CD4-positive, alpha-beta memory T cell (primary cell): ENCODE results near the gene ZBTB17. TPM values are rescaled to one million over a fixed set of nuclear protein-coding genes. Genes with fewer than 3 reads are reported as not detected.
A peak's percentile ranks its signal among the peaks of the same experiment; 100 is the strongest.

Source experiments
- CTCF ChIA-PET: fragments of 350-600 bp; sonication (Branson Sonifier 250); formaldehyde crosslinking; loops from one replicate; lab custom pipeline; 2021; ENCODE audit warnings: inconsistent platforms; ENCODE audit not compliant: partially characterized antibody; lab: Charles Lee
- POLR2A ChIA-PET: fragments of 350-600 bp; sonication (Branson Sonifier 250); formaldehyde crosslinking; loops from one replicate; lab custom pipeline; 2021; ENCODE audit not compliant: partially characterized antibody; lab: Charles Lee
- DNase-seq, 5 donors: peaks; one replicate each; pipeline versions ENCODE4 v3.0.0 to v3.0.0-alpha.2; 2020 to 2022; ENCODE audit warnings: mixed read lengths in 1 of 5
- H3K27ac ChIP-seq: one replicate; pipeline ENCODE4 v1.7.0; 2013; ENCODE audit warnings: low read depth, low read length
- H3K27me3 ChIP-seq: 2 replicates; pipeline ENCODE4 v1.7.0; 2013; ENCODE audit warnings: mild to moderate bottlenecking, low read length, moderate library complexity; ENCODE audit not compliant: insufficient read depth
- H3K36me3 ChIP-seq: 2 replicates; pipeline ENCODE4 v1.7.0; 2013; ENCODE audit warnings: mild to moderate bottlenecking, low read length, moderate library complexity; ENCODE audit not compliant: insufficient read depth
- H3K4me1 ChIP-seq: 2 replicates; pipeline ENCODE4 v1.7.0; 2013; ENCODE audit warnings: mild to moderate bottlenecking, low read length, moderate library complexity; ENCODE audit not compliant: insufficient read depth
- H3K4me3 ChIP-seq, 2 donors: one replicate each; pipeline ENCODE4 v1.7.0; 2013; ENCODE audit warnings: low read length in 2 of 2, mild to moderate bottlenecking in 1 of 2
- H3K9me3 ChIP-seq, 2 donors: one replicate each; pipeline ENCODE4 v1.7.0; 2013; ENCODE audit warnings: low read length in 2 of 2, control low read depth in 1 of 2; ENCODE audit not compliant: control insufficient read depth in 1 of 2
- H3K27ac Mint-ChIP-seq, 7 donors: one replicate each; pipeline ENCODE4 v1.8.0; 2020 to 2021; ENCODE audit warnings: mixed read lengths in 7 of 7, mild to moderate bottlenecking in 6 of 7, inconsistent platforms in 3 of 7, moderate library complexity in 3 of 7
- H3K27me3 Mint-ChIP-seq, 2 donors: one replicate each; pipeline ENCODE4 v1.8.0; 2020 to 2021; ENCODE audit warnings: mixed read lengths in 2 of 2
- H3K36me3 Mint-ChIP-seq, 2 donors: one replicate each; pipeline ENCODE4 v1.8.0; 2020 to 2021; ENCODE audit warnings: mixed read lengths in 2 of 2, inconsistent platforms in 1 of 2, mild to moderate bottlenecking in 1 of 2
- H3K4me1 Mint-ChIP-seq, 4 donors: one replicate each; pipeline ENCODE4 v1.8.0; 2020 to 2021; ENCODE audit warnings: mixed read lengths in 4 of 4, mild to moderate bottlenecking in 1 of 4
- H3K4me3 Mint-ChIP-seq, 8 donors: one replicate each; pipeline ENCODE4 v1.8.0; 2020 to 2021; ENCODE audit warnings: mixed read lengths in 8 of 8, mild to moderate bottlenecking in 7 of 8, moderate library complexity in 6 of 8, inconsistent platforms in 3 of 8
- H3K9me3 Mint-ChIP-seq, 8 donors: one replicate each; pipeline ENCODE4 v1.8.0; 2020 to 2021; ENCODE audit warnings: mixed read lengths in 8 of 8, mild to moderate bottlenecking in 5 of 8, inconsistent platforms in 3 of 8, moderate library complexity in 1 of 8
- intact Hi-C: fragments of 100-400 bp; cut with micrococcal nuclease; formaldehyde crosslinking; loops from one replicate; pipeline ENCODE4 v1.15.1; 2023
- polyA plus RNA-seq, 2 donors: library from polyadenylated mRNA; unstranded; fragments of 300-500 nt; fragmentation: Illumina TruSeq; gene quantifications; one replicate each; pipeline ENCODE4 v1.2.3, GENCODE V29; 2021
- total RNA-seq, 2 experiments: library from RNA; stranded (reverse); gene quantifications; one replicate each; pipeline ENCODE4 v1.2.3, GENCODE V29; 2021

The ZBTB17 gene
- total and polyA plus RNA-seq, 4 experiments from 2014 or later = 5.2 to 61.0 (median 38.4) TPM

GRCh38 chr1:16015491-16015890 lies 39.6 kb upstream of the ZBTB17 start:
- H3K27ac Mint-ChIP-seq = no peak overlapping the region
- CTCF ChIA-PET = no interaction called here
- H3K4me1 Mint-ChIP-seq = peaks cover 0 to 4% (median 4%) of the 10 kb centered on the region in 4 donors
- no peaks in the 10 kb centered on the region for H3K9me3 Mint-ChIP-seq
- peaks cover 2 to 19% of the 10 kb centered on the region in 2 donors for H3K27me3 Mint-ChIP-seq
- intact Hi-C loops = no loop called here
- no peak overlapping the region for H3K4me3 ChIP-seq
- no peak overlapping the region for H3K27ac ChIP-seq
- POLR2A ChIA-PET = no interaction called here
- no peak overlapping the region for H3K4me3 Mint-ChIP-seq
- peaks cover 13% of the 10 kb centered on the region for H3K4me1 ChIP-seq
- DNase-seq = no peak
- no peaks in the 10 kb centered on the region for H3K9me3 ChIP-seq
- no peaks in the 10 kb centered on the region for H3K36me3 ChIP-seq
- no peaks in the 10 kb centered on the region for H3K36me3 Mint-ChIP-seq
- H3K27me3 ChIP-seq = no peaks in the 10 kb centered on the region

DNA sequence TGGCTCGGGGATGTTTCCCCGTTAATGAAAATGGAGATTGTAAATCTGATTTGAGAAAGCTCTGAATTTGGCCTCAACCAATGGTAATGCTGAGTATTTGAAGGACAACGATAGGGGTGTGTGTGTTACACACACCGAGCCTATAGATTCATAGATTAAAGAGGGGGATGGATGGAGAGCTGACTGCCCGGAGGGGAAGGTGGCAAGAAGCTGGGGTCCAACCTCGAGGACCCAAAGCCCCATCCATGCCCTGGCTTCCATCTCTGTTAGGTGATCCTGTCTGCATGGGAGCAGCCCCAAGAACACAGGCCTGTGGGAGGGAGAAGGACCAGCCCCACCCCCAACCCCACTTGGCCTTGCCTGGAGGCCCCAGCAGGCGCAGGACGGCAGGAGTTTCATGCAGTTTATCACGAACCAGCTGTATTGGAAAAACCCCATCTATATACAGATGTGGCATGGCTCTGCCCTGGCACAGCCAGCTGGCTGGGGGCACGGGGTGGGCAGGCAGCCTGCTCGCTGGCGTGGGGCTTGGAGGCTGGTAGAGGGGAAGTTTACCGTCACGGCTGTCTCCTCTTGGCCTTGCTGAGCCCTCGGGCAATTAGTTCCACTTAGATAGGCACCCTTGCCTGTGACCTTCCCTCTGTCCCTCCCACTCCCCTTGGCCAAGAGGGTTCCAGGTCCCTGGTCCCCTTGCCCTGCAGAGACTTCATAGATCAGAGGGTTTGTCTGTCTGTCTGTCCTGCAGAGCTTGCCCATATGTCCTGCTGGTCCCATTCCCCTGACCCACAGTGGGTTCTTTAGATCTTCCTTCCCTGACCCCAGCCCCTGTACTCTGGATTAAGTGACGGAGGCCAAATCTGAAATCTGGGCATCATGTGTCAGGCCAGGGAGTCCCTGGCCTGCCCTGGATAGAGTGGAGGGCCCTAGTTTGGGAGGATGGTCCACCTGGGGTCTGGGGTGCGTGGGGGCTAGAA lies 38.9 kb upstream of the ZBTB17 start:
- Mint-ChIP-seq H3K4me3 (no peak overlapping the region), H3K36me3 (no peaks in the 10 kb centered on the region), H3K9me3 (no peaks in the 10 kb centered on the region), H3K27ac (no peak overlapping the region), H3K27me3 (peaks cover 2 to 19% of the 10 kb centered on the region in 2 donors), H3K4me1 (peaks cover 0 to 4% (median 4%) of the 10 kb centered on the region in 4 donors)
- ChIA-PET CTCF (no interaction called here), POLR2A (no interaction called here)
- Histone ChIP-seq H3K4me1 (peaks cover 13% of the 10 kb centered on the region), H3K27me3 (no peaks in the 10 kb centered on the region), H3K27ac (no peak overlapping the region), H3K9me3 (no peaks in the 10 kb centered on the region), H3K36me3 (no peaks in the 10 kb centered on the region), H3K4me3 (no peak overlapping the region)
- no peak for DNase-seq
- intact Hi-C loops = no loop called here

- Mint-ChIP-seq H3K9me3 (no peaks in the 10 kb centered on the region), H3K4me1 (peaks cover 0 to 4% (median 4%) of the 10 kb centered on the region in 4 donors), H3K36me3 (no peaks in the 10 kb centered on the region), H3K27ac (no peak overlapping the region), H3K4me3 (no peak overlapping the region), H3K27me3 (peaks cover 2 to 20% of the 10 kb centered on the region in 2 donors)
- DNase-seq = no peak
- H3K27ac ChIP-seq = no peak overlapping the region
- no peak overlapping the region for H3K4me3 ChIP-seq
- no peaks in the 10 kb centered on the region for H3K27me3 ChIP-seq
- CTCF ChIA-PET = no interaction called here
- POLR2A ChIA-PET = no interaction called here
- H3K9me3 ChIP-seq = no peaks in the 10 kb centered on the region
- peaks cover 13% of the 10 kb centered on the region for H3K4me1 ChIP-seq
- H3K36me3 ChIP-seq = no peaks in the 10 kb centered on the region
- intact Hi-C loops = no loop called here
Observed at GRCh38 chr1:16013908-16014258, 38.0 kb upstream of the ZBTB17 start.

DNA sequence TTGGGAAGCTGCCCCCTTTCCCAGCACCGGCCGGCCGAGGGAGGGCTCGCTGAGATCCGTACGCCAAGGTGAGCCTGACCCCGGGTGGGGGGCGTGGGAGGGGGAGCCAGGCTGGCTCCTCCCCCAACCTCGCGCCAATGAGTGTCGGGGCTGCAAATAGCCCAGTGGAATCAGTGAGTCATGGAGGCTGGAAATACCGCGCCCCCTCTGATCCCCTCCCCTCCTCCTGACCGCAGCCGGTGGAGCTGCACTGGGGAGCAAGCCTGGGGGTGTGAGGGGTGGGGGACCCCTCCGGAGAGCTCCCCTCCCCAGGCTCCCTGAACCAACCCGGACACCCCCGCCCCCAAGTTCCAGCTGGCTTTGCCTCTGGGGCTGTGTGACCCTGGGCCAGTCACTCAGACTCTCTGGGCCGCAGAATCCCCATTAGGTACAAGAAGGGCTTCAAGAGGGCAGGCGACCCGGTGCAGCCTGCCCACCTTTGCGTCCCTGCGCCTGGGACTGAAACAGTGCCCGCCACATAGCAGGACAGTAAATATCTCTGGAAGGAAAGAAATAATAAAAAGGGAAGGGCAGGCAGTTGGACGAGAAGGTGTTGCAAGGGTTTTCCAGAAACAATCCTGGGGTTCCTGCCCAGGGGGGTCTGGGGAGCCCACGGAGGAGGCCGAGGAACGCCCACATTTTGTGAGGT lies 37.5 kb upstream of the ZBTB17 start:
- H3K4me3 Mint-ChIP-seq = peak overlapping the region in 1 of 8 donors; percentile 43
- CTCF ChIA-PET = no interaction called here
- Histone ChIP-seq H3K9me3 (no peaks in the 10 kb centered on the region), H3K27ac (no peak overlapping the region), H3K4me3 (no peak overlapping the region), H3K4me1 (peaks cover 13% of the 10 kb centered on the region), H3K36me3 (no peaks in the 10 kb centered on the region), H3K27me3 (no peaks in the 10 kb centered on the region)
- no peaks in the 10 kb centered on the region for H3K9me3 Mint-ChIP-seq
- POLR2A ChIA-PET = no interaction called here
- no peaks in the 10 kb centered on the region for H3K36me3 Mint-ChIP-seq
- intact Hi-C loops = no loop called here
- peak in 1 of 5 donors; percentile 67 for DNase-seq
- H3K4me1 Mint-ChIP-seq = peaks cover 0 to 4% (median 4%) of the 10 kb centered on the region in 4 donors
- H3K27me3 Mint-ChIP-seq = peaks cover 2 to 20% of the 10 kb centered on the region in 2 donors
- no peak overlapping the region for H3K27ac Mint-ChIP-seq

DNA sequence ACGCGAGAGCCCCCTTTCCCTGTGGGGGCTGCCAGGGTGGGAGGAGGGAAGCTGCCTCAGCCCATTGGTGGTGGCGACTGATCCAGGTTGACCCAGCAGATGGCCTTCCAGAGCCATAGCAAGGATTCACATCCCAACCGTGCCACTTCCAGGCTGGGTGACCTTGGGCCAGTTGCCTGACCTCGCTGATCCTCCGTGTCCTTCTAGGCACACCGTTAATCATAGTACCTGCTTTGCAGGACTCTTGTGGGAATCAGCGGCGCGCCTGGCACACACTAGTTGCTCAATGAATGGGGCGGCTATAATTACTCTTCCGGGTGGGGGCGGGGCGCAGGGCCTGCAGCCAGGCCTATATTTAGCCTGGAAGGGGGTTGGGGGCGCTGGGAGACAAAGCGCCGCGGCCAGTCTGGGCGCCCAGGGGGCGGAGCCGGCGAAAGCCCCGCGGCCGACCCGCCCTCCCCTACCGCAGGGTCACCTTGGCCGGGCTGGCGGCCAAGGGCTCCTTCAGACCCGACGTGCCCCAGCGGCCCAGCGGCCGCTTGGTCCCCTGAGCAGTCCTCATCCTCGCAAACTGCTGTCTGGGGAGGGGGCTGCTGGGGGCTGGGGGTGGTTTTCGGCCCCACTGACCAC lies 36.8 kb upstream of the ZBTB17 start:
- H3K27ac ChIP-seq = no peak overlapping the region
- H3K9me3 Mint-ChIP-seq = no peaks in the 10 kb centered on the region
- peaks cover 13% of the 10 kb centered on the region for H3K4me1 ChIP-seq
- no peaks in the 10 kb centered on the region for H3K9me3 ChIP-seq
- CTCF ChIA-PET = interaction anchor here (1.2 to 1.6 kb wide), 2 partner anchors 67 to 177 kb away, joined by 3 to 4 read pairs; no protein-coding TSS in a partner anchor
- H3K27me3 Mint-ChIP-seq = peaks cover 2 to 20% of the 10 kb centered on the region in 2 donors
- no peaks in the 10 kb centered on the region for H3K36me3 ChIP-seq
- intact Hi-C loops = no loop called here
- POLR2A ChIA-PET = no interaction called here
- H3K4me3 ChIP-seq = no peak overlapping the region
- H3K27ac Mint-ChIP-seq = no peak overlapping the region
- H3K27me3 ChIP-seq = no peaks in the 10 kb centered on the region
- no peak for DNase-seq
- H3K36me3 Mint-ChIP-seq = no peaks in the 10 kb centered on the region
- peak overlapping the region in 5 of 8 donors; percentile 6 to 46 (median 15) for H3K4me3 Mint-ChIP-seq
- peaks cover 0 to 4% (median 4%) of the 10 kb centered on the region in 4 donors for H3K4me1 Mint-ChIP-seq

DNA sequence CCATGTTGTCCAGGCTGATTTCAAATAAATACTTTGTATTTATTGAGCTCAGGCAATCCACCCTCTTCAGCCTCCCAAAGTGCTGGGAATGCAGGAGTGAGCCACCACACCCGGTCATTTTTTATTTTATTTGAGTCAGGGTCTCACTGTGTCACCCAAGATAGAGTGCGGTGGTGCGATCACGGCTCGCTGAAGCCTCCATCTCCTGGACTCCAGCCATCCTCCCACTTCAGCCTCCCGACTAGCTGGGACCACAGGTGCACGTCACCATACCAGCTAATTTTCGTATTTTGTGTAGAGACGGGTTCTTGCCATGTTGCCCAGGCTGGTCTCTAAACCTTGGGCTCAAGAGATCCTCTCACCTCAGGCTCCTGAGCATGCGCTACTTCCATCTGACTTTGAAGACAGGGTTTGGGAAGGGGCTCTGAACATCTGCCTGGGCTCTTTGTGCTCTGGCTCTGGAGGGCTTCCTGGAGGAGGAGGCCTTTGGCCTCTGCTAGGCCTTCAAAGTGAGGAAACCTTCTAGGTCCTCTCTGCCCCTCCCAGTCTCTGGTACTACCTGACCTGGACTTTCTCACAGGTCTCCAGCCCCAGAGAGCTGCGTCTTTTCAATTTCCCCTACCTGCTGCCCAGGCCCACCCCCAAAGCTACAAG lies 36.2 kb upstream of the ZBTB17 start:
- CTCF ChIA-PET = interaction anchor here (1.2 to 1.6 kb wide), 2 partner anchors 68 to 178 kb away, joined by 3 to 4 read pairs; no protein-coding TSS in a partner anchor
- Histone ChIP-seq H3K9me3 (no peaks in the 10 kb centered on the region), H3K27ac (no peak overlapping the region), H3K36me3 (no peaks in the 10 kb centered on the region), H3K27me3 (no peaks in the 10 kb centered on the region), H3K4me3 (no peak overlapping the region), H3K4me1 (peaks cover 13% of the 10 kb centered on the region)
- H3K36me3 Mint-ChIP-seq = no peaks in the 10 kb centered on the region
- intact Hi-C loops = no loop called here
- H3K4me3 Mint-ChIP-seq = peak overlapping the region in 2 of 8 donors; percentile 6 to 46
- POLR2A ChIA-PET = interaction anchor here (0.6 kb wide), 1 partner anchor 61 kb away, joined by 3 read pairs; no protein-coding TSS in a partner anchor
- H3K4me1 Mint-ChIP-seq = peaks cover 0 to 4% (median 4%) of the 10 kb centered on the region in 4 donors
- H3K9me3 Mint-ChIP-seq = no peaks in the 10 kb centered on the region
- H3K27me3 Mint-ChIP-seq = peaks cover 2 to 20% of the 10 kb centered on the region in 2 donors
- no peak for DNase-seq
- no peak overlapping the region for H3K27ac Mint-ChIP-seq
